Activated T-helper 1 cell treated with anti-CD3 and anti-CD28 coated beads, Interleukin-12 subunit alpha, Interleukin-12 subunit beta, Interleukin-2, Interleukin-4 antibody, amounts not matched to agents 30 ng/mL and 10 ng/mL and 1 ng/mL, durations not matched to agents 14 hours and 24 hours and 36 hours (primary cell): ENCODE results near the gene GJB2. TPM values are rescaled to one million over a fixed set of nuclear protein-coding genes. Genes with fewer than 3 reads are reported as not detected.

Experiments used
- DNase-seq: peaks from one replicate; pipeline ENCODE4 v3.0.0; 2021; ENCODE audit warnings: low spot score
- H3K27ac Mint-ChIP-seq: one replicate; pipeline ENCODE4 v1.8.0; 2021; ENCODE audit warnings: mild to moderate bottlenecking, mixed read lengths
- H3K27me3 Mint-ChIP-seq: one replicate; pipeline ENCODE4 v1.8.0; 2022; ENCODE audit warnings: mild to moderate bottlenecking, moderate library complexity, mixed read lengths; ENCODE audit not compliant: insufficient read depth
- H3K36me3 Mint-ChIP-seq: one replicate; pipeline ENCODE4 v1.8.0; 2021; ENCODE audit warnings: low read depth, mixed read lengths
- H3K4me1 Mint-ChIP-seq: one replicate; pipeline ENCODE4 v1.8.0; 2021; ENCODE audit warnings: low read depth, mixed read lengths
- H3K4me3 Mint-ChIP-seq: one replicate; pipeline ENCODE4 v1.8.0; 2021; ENCODE audit warnings: mild to moderate bottlenecking, moderate library complexity, mixed read lengths
- H3K9me3 Mint-ChIP-seq: one replicate; pipeline ENCODE4 v1.8.0; 2021; ENCODE audit warnings: mixed read lengths
- intact Hi-C: fragments of 100-400 bp; cut with micrococcal nuclease; formaldehyde crosslinking; loops from one replicate; pipeline ENCODE4 v1.15.1; 2024
- total RNA-seq: library from RNA; stranded (reverse); gene quantifications from 2 replicates; pipeline ENCODE4 v1.2.3, GENCODE V29; 2022

Gene GJB2
- total RNA-seq, 1 donor from 2014 or later = 2.9 TPM

GRCh38 chr13:20206698-20207235, 14.0 kb upstream of the GJB2 start:
- intact Hi-C loops = no loop called here
- peaks cover 2% of the 10 kb centered on the region for H3K9me3 Mint-ChIP-seq
- no peak overlapping the region for H3K27ac Mint-ChIP-seq

DNA sequence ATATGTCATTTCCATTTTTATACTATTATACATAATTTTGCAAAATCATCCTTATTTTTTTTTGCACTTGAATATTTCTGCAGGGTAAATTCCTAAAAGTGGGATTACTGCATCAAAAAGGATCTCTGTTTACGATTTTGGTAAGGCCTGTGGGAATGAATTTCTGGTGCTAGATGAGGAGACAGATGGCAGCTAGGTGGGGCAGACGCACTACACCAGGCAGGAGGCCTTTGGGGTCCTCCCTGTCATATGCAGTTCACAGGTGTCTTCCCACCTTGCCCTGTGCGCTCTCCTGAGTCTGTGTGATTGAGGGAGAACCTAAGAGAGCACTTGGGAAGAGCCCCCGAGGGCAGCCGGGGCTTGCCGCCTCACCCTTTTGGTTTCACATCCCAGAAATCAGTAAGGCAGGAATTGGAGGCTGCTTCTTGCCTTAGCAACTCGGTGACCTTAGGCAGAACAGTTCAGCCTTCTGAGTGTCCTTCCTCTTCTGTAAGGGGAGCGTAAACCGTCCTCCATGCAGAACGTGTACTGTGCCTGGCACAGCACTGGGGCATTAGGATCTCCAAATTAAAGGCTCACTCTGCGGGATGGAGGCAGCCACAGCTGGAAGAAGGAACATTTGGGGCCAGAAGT, 13.4 kb upstream of the GJB2 start:
- DNase-seq = no peak
- H3K4me1 Mint-ChIP-seq = no peaks in the 10 kb centered on the region
- peaks cover 4% of the 10 kb centered on the region for H3K9me3 Mint-ChIP-seq
- H3K27me3 Mint-ChIP-seq = peaks cover 25% of the 10 kb centered on the region
- no peak overlapping the region for H3K27ac Mint-ChIP-seq
- no peaks in the 10 kb centered on the region for H3K36me3 Mint-ChIP-seq
- H3K4me3 Mint-ChIP-seq = no peak overlapping the region
- intact Hi-C loops = no loop called here

More at GRCh38 chr13:20206698-20207235, 14.0 kb upstream of the GJB2 start:
- Mint-ChIP-seq H3K36me3 (no peaks in the 10 kb centered on the region), H3K27me3 (peaks cover 23% of the 10 kb centered on the region), H3K4me3 (no peak overlapping the region), H3K4me1 (no peaks in the 10 kb centered on the region)
- DNase-seq = no peak

GRCh38 chr13:20198781-20199180, 6.0 kb upstream of the GJB2 start:
- H3K27me3 Mint-ChIP-seq = peaks cover 55% of the 10 kb centered on the region
- H3K4me3 Mint-ChIP-seq = no peak overlapping the region
- H3K4me1 Mint-ChIP-seq = peaks cover 22% of the 10 kb centered on the region
- intact Hi-C loops = loop anchor here (5.0 kb wide), 2 partner anchors 369 to 729 kb away; partner anchors contain the start of gene IFT88
- no peak overlapping the region for H3K27ac Mint-ChIP-seq
- H3K36me3 Mint-ChIP-seq = no peaks in the 10 kb centered on the region
- H3K9me3 Mint-ChIP-seq = peaks cover 4% of the 10 kb centered on the region
- DNase-seq = no peak

- Mint-ChIP-seq H3K27me3 (peaks cover 52% of the 10 kb centered on the region), H3K4me3 (no peak overlapping the region), H3K27ac (no peak overlapping the region), H3K9me3 (peaks cover 4% of the 10 kb centered on the region), H3K36me3 (no peaks in the 10 kb centered on the region), H3K4me1 (peaks cover 24% of the 10 kb centered on the region)
- intact Hi-C loops = loop anchor here (1.0 to 5.0 kb wide), 5 partner anchors 15 to 730 kb away; partner anchors contain the start of gene IFT88
- no peak for DNase-seq
Observed at GRCh38 chr13:20197361-20197834, 4.7 kb upstream of the GJB2 start.

DNA sequence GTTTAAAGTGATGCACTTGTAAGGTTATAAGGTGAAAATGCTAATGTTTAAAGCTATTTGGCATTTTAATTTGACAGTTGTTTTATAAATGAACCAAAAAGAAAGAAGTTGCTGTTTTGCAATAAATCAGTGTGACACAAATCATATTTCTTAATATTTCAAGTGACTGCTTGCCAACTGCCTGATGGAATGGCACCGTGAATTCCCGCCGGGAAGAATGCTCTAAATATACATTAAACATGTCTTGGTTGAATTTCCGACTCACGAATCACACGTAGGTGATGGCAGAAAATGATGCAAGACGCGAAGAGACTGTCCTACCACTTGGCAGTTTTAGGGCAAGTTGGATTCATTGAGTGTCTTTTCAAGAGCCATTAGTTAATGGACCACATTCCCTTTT, 3.1 kb upstream of the GJB2 start:
- peaks cover under 1% of the 10 kb centered on the region for H3K36me3 Mint-ChIP-seq
- no peak overlapping the region for H3K4me3 Mint-ChIP-seq
- intact Hi-C loops = loop anchor here (2.0 to 5.0 kb wide), 5 partner anchors 13 to 732 kb away; partner anchors contain the start of gene IFT88
- peaks cover 24% of the 10 kb centered on the region for H3K4me1 Mint-ChIP-seq
- no peaks in the 10 kb centered on the region for H3K9me3 Mint-ChIP-seq
- H3K27ac Mint-ChIP-seq = no peak overlapping the region
- no peak for DNase-seq
- peaks cover 61% of the 10 kb centered on the region for H3K27me3 Mint-ChIP-seq

DNA sequence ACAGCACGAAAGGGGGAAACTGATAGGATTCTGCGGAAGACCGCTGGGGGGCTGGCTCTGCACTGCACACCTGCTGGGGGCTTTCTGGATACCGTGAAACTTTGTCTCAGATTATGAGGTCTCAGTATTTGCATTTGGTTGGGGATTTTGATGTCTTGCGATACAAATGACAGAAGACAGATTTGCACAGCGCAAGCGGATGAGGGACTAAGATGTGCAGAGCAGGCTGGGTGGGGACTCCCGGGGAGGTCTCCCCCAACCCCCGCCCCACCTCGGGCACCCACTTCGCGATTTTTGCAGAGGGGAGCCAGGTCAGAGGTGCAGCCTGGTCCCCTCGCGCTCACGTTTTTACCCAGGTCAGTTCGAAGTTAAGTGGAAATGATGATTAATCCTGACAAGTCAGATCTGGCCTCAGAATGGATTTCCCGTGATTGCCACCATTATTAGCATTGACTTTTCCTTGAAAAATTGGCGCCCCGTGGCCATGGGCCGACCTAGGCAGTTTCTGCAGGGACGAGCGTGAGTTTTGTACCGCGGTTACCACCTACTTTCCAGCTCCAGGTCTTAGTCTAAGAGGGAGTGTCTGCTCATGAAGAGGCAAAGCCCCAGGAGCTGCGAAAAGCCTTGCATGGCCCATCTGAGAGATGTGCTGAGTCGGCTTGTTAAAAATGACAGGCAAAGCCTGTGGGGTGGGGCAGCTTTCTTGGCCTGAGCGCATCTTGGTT, 1.3 kb upstream of the GJB2 start:
- no peak for DNase-seq
- peaks cover 24% of the 10 kb centered on the region for H3K4me1 Mint-ChIP-seq
- H3K27me3 Mint-ChIP-seq = peaks cover 61% of the 10 kb centered on the region
- no peak overlapping the region for H3K27ac Mint-ChIP-seq
- intact Hi-C loops = loop anchor here (2.0 kb wide), 1 partner anchor 225 kb away; no protein-coding TSS in a partner anchor
- peaks cover 2% of the 10 kb centered on the region for H3K36me3 Mint-ChIP-seq
- peak overlapping the region; percentile 75 for H3K4me3 Mint-ChIP-seq
- H3K9me3 Mint-ChIP-seq = no peaks in the 10 kb centered on the region

GRCh38 chr13:20193162-20193906, 596 bp upstream of the GJB2 start:
- peaks cover 61% of the 10 kb centered on the region for H3K27me3 Mint-ChIP-seq
- H3K4me3 Mint-ChIP-seq = peak overlapping the region; percentile 75
- H3K27ac Mint-ChIP-seq = no peak overlapping the region
- H3K9me3 Mint-ChIP-seq = no peaks in the 10 kb centered on the region
- H3K4me1 Mint-ChIP-seq = peaks cover 24% of the 10 kb centered on the region
- no peak for DNase-seq
- H3K36me3 Mint-ChIP-seq = peaks cover 2% of the 10 kb centered on the region
- intact Hi-C loops = no loop called here

- Mint-ChIP-seq H3K27ac (no peak overlapping the region), H3K27me3 (peaks cover 59% of the 10 kb centered on the region), H3K4me3 (peak overlapping the region; percentile 69), H3K9me3 (no peaks in the 10 kb centered on the region), H3K36me3 (peaks cover 2% of the 10 kb centered on the region), H3K4me1 (peaks cover 22% of the 10 kb centered on the region)
- intact Hi-C loops = no loop called here
- no peak for DNase-seq
Observed at GRCh38 chr13:20192158-20192835, 441 bp downstream of the GJB2 start.

- H3K27ac Mint-ChIP-seq = no peak overlapping the region
- no peaks in the 10 kb centered on the region for H3K9me3 Mint-ChIP-seq
- peaks cover 2% of the 10 kb centered on the region for H3K36me3 Mint-ChIP-seq
- H3K4me3 Mint-ChIP-seq = peak overlapping the region; percentile 69
- H3K27me3 Mint-ChIP-seq = peaks cover 52% of the 10 kb centered on the region
- intact Hi-C loops = no loop called here
- peaks cover 16% of the 10 kb centered on the region for H3K4me1 Mint-ChIP-seq
- no peak for DNase-seq
Observed at GRCh38 chr13:20191311-20192157, 1.2 kb downstream of the GJB2 start.

GRCh38 chr13:20190481-20191310, 2.0 kb downstream of the GJB2 start:
- Mint-ChIP-seq H3K36me3 (peaks cover 2% of the 10 kb centered on the region), H3K4me1 (peaks cover 16% of the 10 kb centered on the region), H3K9me3 (no peaks in the 10 kb centered on the region), H3K27me3 (peaks cover 45% of the 10 kb centered on the region), H3K4me3 (no peak overlapping the region), H3K27ac (no peak overlapping the region)
- intact Hi-C loops = no loop called here
- no peak for DNase-seq

DNA sequence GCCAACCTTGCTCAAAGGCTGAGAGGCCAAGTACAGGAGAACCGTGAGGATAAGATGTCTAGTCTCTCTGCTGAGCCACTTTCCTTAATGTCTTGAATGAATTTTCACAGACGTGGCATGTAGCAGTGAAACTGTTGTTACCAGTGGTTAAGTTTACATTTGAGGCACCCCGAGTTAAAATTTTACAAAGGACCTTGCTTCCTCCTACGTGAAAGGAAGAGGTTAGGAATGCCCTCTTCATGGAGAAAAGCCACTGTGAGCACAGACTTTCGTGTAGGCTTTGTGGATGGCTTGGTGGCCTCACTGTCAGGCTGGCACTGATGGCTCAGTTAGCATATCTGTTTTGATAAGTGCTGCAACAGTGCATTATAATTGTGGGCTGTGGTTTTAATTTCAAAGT, 2.7 kb downstream of the GJB2 start:
- DNase-seq = no peak
- H3K4me3 Mint-ChIP-seq = no peak overlapping the region
- peaks cover 2% of the 10 kb centered on the region for H3K36me3 Mint-ChIP-seq
- no peak overlapping the region for H3K27ac Mint-ChIP-seq
- H3K4me1 Mint-ChIP-seq = peaks cover 15% of the 10 kb centered on the region
- intact Hi-C loops = no loop called here
- H3K9me3 Mint-ChIP-seq = no peaks in the 10 kb centered on the region
- H3K27me3 Mint-ChIP-seq = peaks cover 39% of the 10 kb centered on the region
